SK-MEL-5 (cell line): ENCODE results near the gene LRRN2. TPM values are rescaled to one million over a fixed set of nuclear protein-coding genes. Genes with fewer than 3 reads are reported as not detected.
"Not testable (repeated sequence)": the region's sequence is repeated elsewhere in the genome, so short reads cannot be mapped to it uniquely, and the experiment has no call there.

Experiments used
- DNase-seq: peaks from one replicate; pipeline ENCODE4 v3.0.0-alpha.2; 2016; ENCODE audit warnings: low read depth, low spot score
- in situ Hi-C: cut with HindIII; loops from 2 replicates; pipeline ENCODE4 v1.10.0; 2016; ENCODE audit warnings: low sequenced_read_pairs, high pct_unique_total_duplicates, low pct_unique_long_range_greater_than_20kb
- total RNA-seq: library from RNA; depleted of rRNA; stranded (reverse); fragments of >200 nt; shearing (Covaris generic); gene quantifications from 2 replicates; pipeline ENCODE4 v1.2.3, GENCODE V29; 2014

LRRN2 gene
- total RNA-seq, 1 experiment from 2014 or later: not detected

DNA sequence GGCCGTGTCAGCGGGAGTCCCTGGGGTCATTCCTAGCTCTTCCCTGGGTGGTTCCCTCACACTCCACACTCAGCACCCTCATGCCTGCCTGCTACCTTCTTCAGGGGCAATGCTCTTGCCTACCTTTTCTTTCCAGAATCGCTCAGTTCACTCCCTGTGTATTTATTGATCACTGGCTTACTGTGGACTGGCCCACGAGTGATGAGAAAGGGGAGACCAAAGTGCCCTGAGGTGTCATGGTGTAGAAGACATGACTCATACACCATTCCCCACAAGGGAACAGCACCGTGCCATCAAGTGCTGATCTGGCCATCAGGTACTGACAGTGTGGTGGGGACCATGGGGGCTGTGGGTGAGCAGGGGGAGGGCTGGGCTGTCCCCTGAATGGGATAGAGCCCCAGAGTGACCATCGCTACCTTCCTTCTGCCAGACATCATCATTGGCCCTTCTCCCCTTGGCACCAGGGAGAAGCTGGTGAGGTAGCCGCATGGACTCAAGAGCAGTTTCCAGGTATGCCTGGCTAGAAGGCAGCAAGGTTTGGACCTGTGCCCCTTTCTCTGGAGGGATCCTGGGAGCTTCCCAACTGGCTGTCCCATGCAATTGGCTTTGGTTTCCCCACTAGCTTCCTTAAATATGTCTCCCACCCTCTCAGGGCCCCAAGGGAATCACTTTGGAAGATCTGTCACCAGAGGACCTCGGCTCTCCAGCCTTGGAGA lies 17.2 kb upstream of the LRRN2 start:
- DNase-seq: no peak
- in situ Hi-C loops: no loop called here

GRCh38 chr1:204701229-204701628 lies 15.7 kb upstream of the LRRN2 start:
- in situ Hi-C loops: no loop called here
- DNase-seq: no peak

- no peak for DNase-seq
- in situ Hi-C loops: no loop called here
Measured at GRCh38 chr1:204697893-204698292, 12.4 kb upstream of the LRRN2 start.

GRCh38 chr1:204696606-204697005 lies 11.1 kb upstream of the LRRN2 start:
- DNase-seq: no peak
- in situ Hi-C loops: no loop called here

DNA sequence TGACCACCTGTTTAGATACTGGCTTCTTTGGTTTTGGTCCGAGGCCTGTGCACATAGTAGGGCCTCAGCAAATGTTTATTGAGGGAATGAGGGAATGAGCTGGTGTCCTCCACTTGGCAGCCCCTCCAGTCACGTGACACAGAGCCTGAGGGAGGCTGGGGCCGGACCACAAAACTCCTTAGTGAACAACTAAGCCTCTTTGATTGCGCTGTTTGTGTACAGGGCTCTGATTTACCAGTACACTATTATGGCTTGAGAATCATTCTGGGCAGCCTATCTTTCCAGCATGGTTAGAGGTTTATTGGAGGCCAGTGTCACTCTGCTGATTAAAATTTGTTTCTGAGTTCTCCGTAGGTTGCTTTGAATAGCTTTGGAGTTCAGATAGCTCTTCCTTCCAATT lies 10.2 kb upstream of the LRRN2 start:
- in situ Hi-C loops: no loop called here
- no peak for DNase-seq

DNA sequence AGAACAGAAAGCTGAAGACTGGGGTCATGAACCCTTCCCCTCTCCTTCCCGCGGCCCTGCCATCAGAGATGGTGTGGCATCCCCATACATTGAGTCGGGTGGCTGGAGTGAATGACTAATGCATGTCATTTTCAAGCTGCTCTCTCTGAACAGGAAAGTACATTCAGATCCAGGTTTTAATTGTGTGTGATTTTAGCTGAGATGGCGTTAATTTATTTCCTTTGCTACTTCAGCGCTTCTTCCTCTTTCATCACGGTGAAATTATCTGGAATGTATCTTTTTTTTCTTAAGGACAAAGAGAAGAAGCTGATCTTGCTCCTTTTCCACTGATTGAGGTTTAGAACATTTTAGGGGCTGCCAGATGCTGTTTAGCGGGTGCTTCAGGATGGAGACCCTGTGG lies 8.6 kb upstream of the LRRN2 start:
- in situ Hi-C loops: no loop called here
- no peak for DNase-seq

- in situ Hi-C loops: no loop called here
- DNase-seq: peak; percentile 13
Measured at GRCh38 chr1:204692841-204693356, 7.4 kb upstream of the LRRN2 start.

GRCh38 chr1:204692325-204692840 lies 6.8 kb upstream of the LRRN2 start:
- in situ Hi-C loops: no loop called here
- peak; percentile 13 for DNase-seq

DNA sequence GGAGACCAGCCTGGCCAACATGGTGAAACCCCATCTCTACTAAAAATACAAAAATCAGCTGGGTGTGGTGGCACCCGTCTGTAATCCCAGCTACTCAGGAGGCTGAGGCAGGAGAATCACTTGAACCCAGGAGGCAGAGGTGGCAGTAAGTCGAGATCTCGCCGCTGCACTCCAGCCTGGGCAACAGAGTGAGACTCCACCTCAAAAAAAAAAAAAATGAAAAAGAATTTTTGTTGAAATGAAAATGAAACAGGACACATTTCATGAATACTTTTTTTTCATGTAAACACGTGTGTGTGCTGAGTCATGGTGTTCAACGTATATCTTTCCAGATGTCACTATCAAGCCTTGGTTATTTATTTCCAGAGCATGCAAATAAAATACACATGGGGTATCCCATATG lies 5.8 kb upstream of the LRRN2 start:
- DNase-seq, in situ Hi-C loops: not testable (repeated sequence)

- DNase-seq: no peak
- in situ Hi-C loops: no loop called here
Measured at GRCh38 chr1:204688776-204689175, 3.2 kb upstream of the LRRN2 start.

GRCh38 chr1:204688007-204688406 lies 2.5 kb upstream of the LRRN2 start:
- in situ Hi-C loops: no loop called here
- no peak for DNase-seq

GRCh38 chr1:204684571-204685235 lies 835 bp downstream of the LRRN2 start:
- in situ Hi-C loops: no loop called here
- DNase-seq: no peak

- in situ Hi-C loops: no loop called here
- no peak for DNase-seq
Measured at GRCh38 chr1:204684206-204684570, 1.4 kb downstream of the LRRN2 start.

DNA sequence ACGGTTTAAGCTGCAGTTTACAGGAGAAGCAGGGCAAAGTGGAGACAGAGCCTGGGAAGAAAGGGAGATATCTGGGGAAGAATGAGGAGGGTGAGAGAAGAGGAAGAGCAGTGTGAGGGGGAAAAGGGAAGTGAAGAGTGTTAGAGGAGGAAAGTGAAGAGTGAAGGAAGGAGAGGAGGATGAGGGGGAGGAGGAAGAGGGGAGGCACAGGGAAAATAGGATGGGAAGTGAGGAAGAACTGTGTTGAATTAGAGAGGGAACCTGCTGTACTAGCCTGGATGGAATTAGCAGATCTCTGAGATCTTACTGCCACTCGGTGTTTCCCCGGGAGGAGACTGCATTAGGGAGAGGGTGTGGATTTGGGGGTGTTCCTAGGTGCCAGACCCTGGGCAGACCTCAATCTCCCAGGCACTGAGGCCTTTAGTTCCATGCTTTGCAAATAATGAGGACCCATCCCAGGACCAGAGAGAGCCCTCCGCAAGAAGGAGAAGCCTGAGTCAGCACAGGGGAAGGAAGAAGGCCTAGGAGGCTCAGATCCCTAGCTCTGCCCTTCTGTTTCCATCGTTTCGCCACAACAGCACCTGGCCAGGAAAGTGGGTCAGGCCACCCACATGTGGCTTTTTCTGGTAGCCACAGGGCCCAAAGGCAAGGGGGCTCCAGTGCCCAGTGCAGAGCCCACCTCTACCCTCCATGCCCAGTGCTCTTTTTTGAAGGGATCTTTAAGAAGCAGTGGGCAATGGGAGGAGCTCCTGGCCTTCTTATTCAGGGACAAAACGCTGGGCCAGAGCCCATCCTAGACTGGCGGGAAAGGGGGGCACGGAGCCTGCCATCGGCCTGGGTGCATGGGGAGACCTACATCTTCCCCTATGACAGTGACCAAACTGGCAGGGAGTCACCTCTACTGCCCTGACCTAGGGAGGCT lies 2.0 kb downstream of the LRRN2 start:
- no peak for DNase-seq
- in situ Hi-C loops: no loop called here

DNA sequence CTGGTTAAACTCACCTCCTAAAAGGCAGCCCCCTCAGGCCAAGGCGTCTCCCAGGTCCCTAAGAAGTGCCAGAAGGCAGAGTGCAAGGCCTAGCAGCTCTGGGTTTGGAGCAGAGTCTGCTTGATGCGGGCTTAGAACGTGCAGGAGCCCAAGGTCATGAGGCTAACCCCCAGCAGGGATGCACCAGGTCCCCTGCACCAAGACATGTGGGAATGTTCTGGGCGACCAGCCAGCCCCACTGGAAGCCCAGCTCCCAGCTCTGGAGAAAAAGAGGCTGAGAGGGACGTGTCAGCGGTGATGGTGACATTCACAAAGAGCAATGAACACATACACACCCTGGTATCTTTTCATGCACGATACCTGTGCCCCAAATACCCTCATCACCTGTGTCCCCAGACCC lies 5.1 kb downstream of the LRRN2 start:
- DNase-seq: no peak
- in situ Hi-C loops: no loop called here

DNA sequence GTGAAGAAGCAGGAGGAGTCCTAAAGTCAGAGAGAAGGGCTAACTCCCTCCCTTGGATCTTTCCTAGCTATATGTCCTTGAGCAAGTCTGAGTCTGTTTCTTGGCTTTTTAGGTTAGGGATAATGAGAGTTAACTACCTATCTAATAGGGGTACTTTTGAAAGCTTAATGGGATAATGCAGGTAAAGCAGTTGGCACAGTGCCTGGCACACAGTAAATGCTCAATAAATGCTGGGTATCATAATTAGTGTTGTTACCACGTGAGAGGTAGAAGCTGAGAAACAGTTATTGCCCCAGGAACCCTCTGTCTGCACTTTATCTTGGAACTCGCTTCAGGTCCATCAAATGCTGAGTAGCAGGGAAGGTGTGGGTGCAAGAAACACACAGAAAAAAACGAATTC lies 5.5 kb downstream of the LRRN2 start:
- in situ Hi-C loops: no loop called here
- DNase-seq: no peak

- in situ Hi-C loops: no loop called here
- DNase-seq: no peak
Measured at GRCh38 chr1:204678721-204679475, 6.6 kb downstream of the LRRN2 start.
